Activated CD4-positive, alpha-beta T cell treated with anti-CD3 and anti-CD28 coated beads for 36 hours (primary cell): Measurements from ENCODE around the gene SERPINA1. TPM values are rescaled to one million over a fixed set of nuclear protein-coding genes. Genes with fewer than 3 reads are reported as not detected.

Experiments
- ATAC-seq: fragments of 200-7000 bp; cut with Tn5 transposase; one replicate; pipeline ENCODE4 v1.10.0; 2021; ENCODE audit warnings: mild to moderate bottlenecking, moderate library complexity
- CTCF ChIA-PET: fragments of 350-600 bp; sonication (Branson Sonifier 250); formaldehyde crosslinking; loops from one replicate; lab custom pipeline; 2021; ENCODE audit warnings: antibody characterized with exemption; lab: Charles Lee
- POLR2A ChIA-PET: fragments of 350-600 bp; sonication (Branson Sonifier 250); formaldehyde crosslinking; loops from one replicate; lab custom pipeline; 2021; ENCODE audit warnings: antibody characterized with exemption, inconsistent platforms; lab: Charles Lee
- DNase-seq: peaks from one replicate; pipeline ENCODE4 v3.0.0-alpha.2; 2020
- H3K27ac Mint-ChIP-seq: one replicate; pipeline ENCODE4 v1.8.0; 2021; ENCODE audit warnings: mixed read lengths
- H3K27me3 Mint-ChIP-seq: one replicate; pipeline ENCODE4 v1.8.0; 2021; ENCODE audit warnings: mixed read lengths
- H3K36me3 Mint-ChIP-seq: one replicate; pipeline ENCODE4 v1.8.0; 2021; ENCODE audit warnings: low read depth, mixed read lengths
- H3K4me1 Mint-ChIP-seq: one replicate; pipeline ENCODE4 v1.8.0; 2021; ENCODE audit warnings: mixed read lengths
- H3K4me3 Mint-ChIP-seq: one replicate; pipeline ENCODE4 v1.8.0; 2021; ENCODE audit warnings: mild to moderate bottlenecking, moderate library complexity, mixed read lengths
- H3K9me3 Mint-ChIP-seq: one replicate; pipeline ENCODE4 v1.8.0; 2021; ENCODE audit warnings: low read depth, mixed read lengths
- intact Hi-C, 2 experiments: fragments of 100-400 bp; cut with DNase I in 1 of 2; cut with micrococcal nuclease in 1 of 2; formaldehyde crosslinking; loops; one replicate each; pipeline versions ENCODE4 v1.14.2 to v1.15.1; 2022 to 2024; cut with DNase I, micrococcal nuclease
- total RNA-seq, 2 experiments: library from RNA; stranded (reverse); gene quantifications; one replicate each; pipeline ENCODE4 v1.2.3, GENCODE V29; 2021

SERPINA1 gene
- total RNA-seq, 2 experiments from 2014 or later = 102 to 140 TPM

- H3K4me3 Mint-ChIP-seq = no peak overlapping the region
- peaks cover 29% of the 10 kb centered on the region for H3K36me3 Mint-ChIP-seq
- no peak for DNase-seq
- ChIA-PET POLR2A (no interaction called here), CTCF (no interaction called here)
- H3K4me1 Mint-ChIP-seq = peaks cover 25% of the 10 kb centered on the region
- no peaks in the 10 kb centered on the region for H3K27me3 Mint-ChIP-seq
- intact Hi-C loops = no loop called here
- no peaks in the 10 kb centered on the region for H3K9me3 Mint-ChIP-seq
- ATAC-seq = no peak
- H3K27ac Mint-ChIP-seq = no peak overlapping the region
These were observed 4.6 kb downstream of the SERPINA1 start for GRCh38 chr14:94383777-94384176.

DNA sequence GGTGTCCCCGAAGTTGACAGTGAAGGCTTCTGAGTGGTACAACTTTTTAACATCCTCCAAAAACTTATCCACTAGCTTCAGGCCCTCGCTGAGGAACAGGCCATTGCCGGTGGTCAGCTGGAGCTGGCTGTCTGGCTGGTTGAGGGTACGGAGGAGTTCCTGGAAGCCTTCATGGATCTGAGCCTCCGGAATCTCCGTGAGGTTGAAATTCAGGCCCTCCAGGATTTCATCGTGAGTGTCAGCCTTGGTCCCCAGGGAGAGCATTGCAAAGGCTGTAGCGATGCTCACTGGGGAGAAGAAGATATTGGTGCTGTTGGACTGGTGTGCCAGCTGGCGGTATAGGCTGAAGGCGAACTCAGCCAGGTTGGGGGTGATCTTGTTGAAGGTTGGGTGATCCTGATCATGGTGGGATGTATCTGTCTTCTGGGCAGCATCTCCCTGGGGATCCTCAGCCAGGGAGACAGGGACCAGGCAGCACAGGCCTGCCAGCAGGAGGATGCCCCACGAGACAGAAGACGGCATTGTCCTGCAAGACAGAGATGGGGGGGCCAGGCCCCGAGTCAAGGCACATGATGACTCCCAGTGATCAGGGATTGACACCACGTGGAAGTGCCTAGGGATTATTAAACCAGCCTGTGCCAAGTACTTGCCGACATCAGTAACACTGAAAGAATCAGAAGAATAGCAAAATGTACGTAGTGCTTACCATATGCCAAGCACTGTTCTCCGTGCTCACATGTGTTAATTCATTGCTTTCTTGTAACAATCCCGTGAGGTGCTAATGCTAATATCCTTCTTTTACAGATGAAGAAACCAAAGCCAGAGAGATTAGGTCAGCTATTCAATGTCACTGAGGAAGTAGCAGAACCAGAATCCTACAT lies 5.4 kb downstream of the SERPINA1 start:
- intact Hi-C loops = no loop called here
- ChIA-PET CTCF (interaction anchor here (1.1 to 1.2 kb wide), 2 partner anchors 11 to 39 kb away, joined by 3 to 4 read pairs; no protein-coding TSS in a partner anchor), POLR2A (interaction anchor here (0.6 kb wide), 1 partner anchor 29 kb away, joined by 4 read pairs; no protein-coding TSS in a partner anchor)
- Mint-ChIP-seq H3K27ac (peak overlapping the region; percentile 16), H3K4me3 (no peak overlapping the region), H3K36me3 (peaks cover 32% of the 10 kb centered on the region), H3K4me1 (peaks cover 26% of the 10 kb centered on the region), H3K9me3 (no peaks in the 10 kb centered on the region), H3K27me3 (no peaks in the 10 kb centered on the region)
- DNase-seq = no peak
- no peak for ATAC-seq

DNA sequence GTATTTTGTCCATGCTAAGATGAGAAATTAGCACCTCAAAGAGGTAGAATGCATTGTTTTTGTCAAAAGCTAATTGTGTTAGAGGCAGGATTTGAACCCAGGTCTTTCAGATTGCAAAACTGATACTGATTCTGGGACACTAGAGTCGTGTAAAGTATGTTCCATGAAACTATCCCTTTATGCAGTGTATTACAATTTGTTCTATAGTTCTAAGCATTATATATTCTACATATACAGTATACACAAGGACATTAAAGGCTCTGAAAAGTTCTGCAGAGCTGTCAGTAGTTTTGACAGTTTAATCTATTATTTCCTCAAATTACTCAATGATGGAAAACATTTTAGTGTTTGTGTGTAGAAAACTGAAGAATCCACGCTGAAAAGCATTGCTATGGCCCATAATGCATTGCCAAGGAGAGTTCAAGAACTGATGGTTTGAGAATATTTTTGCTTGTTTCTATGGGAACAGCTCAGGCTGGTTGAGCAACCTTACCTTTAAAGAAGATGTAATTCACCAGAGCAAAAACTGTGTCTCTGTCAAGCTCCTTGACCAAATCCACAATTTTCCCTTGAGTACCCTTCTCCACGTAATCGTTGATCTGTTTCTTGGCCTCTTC lies 6.2 kb downstream of the SERPINA1 start:
- ATAC-seq (no peak), DNase-seq (no peak)
- ChIA-PET CTCF (interaction anchor here (1.1 to 1.6 kb wide), 3 partner anchors 8 to 40 kb away, joined by 3 to 4 read pairs (median 4); no protein-coding TSS in a partner anchor), POLR2A (interaction anchor here (0.6 to 1.3 kb wide), 3 partner anchors 8 to 30 kb away, joined by 3 to 5 read pairs (median 4); no protein-coding TSS in a partner anchor)
- H3K27me3 Mint-ChIP-seq = no peaks in the 10 kb centered on the region
- intact Hi-C loops = no loop called here
- no peaks in the 10 kb centered on the region for H3K9me3 Mint-ChIP-seq
- peak overlapping the region; percentile 64 for H3K27ac Mint-ChIP-seq
- H3K4me3 Mint-ChIP-seq = no peak overlapping the region
- peaks cover 36% of the 10 kb centered on the region for H3K36me3 Mint-ChIP-seq
- peaks cover 28% of the 10 kb centered on the region for H3K4me1 Mint-ChIP-seq

DNA sequence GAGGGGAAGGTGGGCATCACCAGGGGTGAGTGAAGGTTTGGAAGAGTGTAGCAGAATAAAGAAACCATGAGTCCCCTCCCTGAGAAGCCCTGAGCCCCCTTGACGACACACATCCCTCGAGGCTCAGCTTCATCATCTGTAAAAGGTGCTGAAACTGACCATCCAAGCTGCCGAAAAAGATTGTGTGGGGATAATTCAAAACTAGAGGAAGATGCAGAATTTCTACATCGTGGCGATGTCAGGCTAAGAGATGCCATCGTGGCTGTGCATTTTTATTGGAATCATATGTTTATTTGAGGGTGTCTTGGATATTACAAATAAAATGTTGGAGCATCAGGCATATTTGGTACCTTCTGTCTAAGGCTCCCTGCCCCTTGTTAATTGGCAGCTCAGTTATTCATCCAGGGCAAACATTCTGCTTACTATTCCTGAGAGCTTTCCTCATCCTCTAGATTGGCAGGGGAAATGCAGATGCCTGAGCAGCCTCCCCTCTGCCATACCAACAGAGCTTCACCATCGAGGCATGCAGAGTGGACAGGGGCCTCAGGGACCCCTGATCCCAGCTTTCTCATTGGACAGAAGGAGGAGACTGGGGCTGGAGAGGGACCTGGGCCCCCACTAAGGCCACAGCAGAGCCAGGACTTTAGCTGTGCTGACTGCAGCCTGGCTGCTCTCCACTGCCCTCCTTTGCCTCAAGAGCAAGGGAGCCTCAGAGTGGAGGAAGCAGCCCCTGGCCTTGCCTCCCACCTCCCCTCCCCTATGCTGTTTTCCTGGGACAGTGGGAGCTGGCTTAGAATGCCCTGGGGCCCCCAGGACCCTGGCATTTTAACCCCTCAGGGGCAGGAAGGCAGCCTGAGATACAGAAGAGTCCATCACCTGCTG lies 7.0 kb downstream of the SERPINA1 start:
- Mint-ChIP-seq H3K27ac (peak overlapping the region; percentile 87), H3K4me1 (peaks cover 36% of the 10 kb centered on the region), H3K9me3 (no peaks in the 10 kb centered on the region), H3K4me3 (no peak overlapping the region), H3K27me3 (no peaks in the 10 kb centered on the region), H3K36me3 (peaks cover 36% of the 10 kb centered on the region)
- DNase-seq (no peak), ATAC-seq (no peak)
- ChIA-PET POLR2A (interaction anchor here (0.8 to 1.3 kb wide), 2 partner anchors 9 to 11 kb away, joined by 3 to 5 read pairs; no protein-coding TSS in a partner anchor), CTCF (interaction anchor here (1.1 to 1.6 kb wide), 4 partner anchors 9 to 40 kb away, joined by 3 to 4 read pairs (median 4); no protein-coding TSS in a partner anchor)
- intact Hi-C loops = no loop called here

DNA sequence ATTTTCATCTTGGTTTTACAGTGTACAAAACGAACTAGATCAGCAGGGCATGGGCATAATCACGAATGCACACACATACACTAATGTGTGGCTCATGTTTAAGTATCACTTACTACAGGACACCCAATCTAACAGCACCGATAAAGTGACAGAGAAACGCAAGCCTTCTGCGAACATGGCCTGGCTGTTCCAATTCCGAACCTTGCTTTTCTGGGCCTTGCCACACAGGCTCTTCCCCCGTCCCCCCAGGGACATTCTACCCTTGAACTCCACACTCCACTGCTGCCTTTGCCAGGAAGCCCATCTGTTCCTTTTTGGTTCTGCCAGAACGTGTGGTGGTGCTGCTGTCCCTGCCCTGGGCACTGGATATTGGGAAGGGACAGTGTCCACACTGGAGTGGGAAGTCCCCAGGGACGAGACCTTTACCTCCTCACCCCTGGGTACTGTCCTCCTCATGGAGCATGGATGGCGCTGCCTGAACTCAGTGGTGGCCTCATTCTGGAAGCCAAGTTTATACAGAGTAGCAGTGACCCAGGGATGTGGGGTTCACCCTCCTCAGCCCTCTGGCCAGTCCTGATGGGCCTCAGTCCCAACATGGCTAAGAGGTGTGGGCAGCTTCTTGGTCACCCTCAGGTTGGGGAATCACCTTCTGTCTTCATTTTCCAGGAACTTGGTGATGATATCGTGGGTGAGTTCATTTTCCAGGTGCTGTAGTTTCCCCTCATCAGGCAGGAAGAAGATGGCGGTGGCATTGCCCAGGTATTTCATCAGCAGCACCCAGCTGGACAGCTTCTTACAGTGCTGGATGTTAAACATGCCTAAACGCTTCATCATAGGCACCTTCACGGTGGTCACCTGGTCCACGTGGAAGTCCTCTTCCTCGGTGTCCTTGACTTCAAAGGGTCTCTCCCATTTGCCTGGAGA lies 7.9 kb downstream of the SERPINA1 start:
- ChIA-PET POLR2A (interaction anchor here (1.0 to 1.3 kb wide), 4 partner anchors 8 to 34 kb away, joined by 3 to 8 read pairs (median 6); partner anchors contain the start of gene SERPINA1), CTCF (interaction anchor here (0.9 to 1.6 kb wide), 3 partner anchors 9 to 172 kb away, joined by 3 to 4 read pairs (median 3); no protein-coding TSS in a partner anchor)
- ATAC-seq = peak; percentile 37
- peaks cover 40% of the 10 kb centered on the region for H3K4me1 Mint-ChIP-seq
- no peaks in the 10 kb centered on the region for H3K9me3 Mint-ChIP-seq
- intact Hi-C loops = loop anchor here in 1 of 2 experiments (1.0 kb wide), 1 partner anchor 16 kb away; no protein-coding TSS in a partner anchor
- H3K27ac Mint-ChIP-seq = peak overlapping the region; percentile 87
- peak; percentile 60 for DNase-seq
- H3K27me3 Mint-ChIP-seq = no peaks in the 10 kb centered on the region
- H3K36me3 Mint-ChIP-seq = peaks cover 36% of the 10 kb centered on the region
- H3K4me3 Mint-ChIP-seq = no peak overlapping the region

- peaks cover 36% of the 10 kb centered on the region for H3K36me3 Mint-ChIP-seq
- H3K4me1 Mint-ChIP-seq = peaks cover 40% of the 10 kb centered on the region
- no peaks in the 10 kb centered on the region for H3K27me3 Mint-ChIP-seq
- POLR2A ChIA-PET = interaction anchor here (0.7 to 1.3 kb wide), 5 partner anchors 9 to 88 kb away, joined by 3 to 8 read pairs (median 5); partner anchors contain the start of gene SERPINA1
- ATAC-seq (peak; percentile 42), DNase-seq (no peak)
- no peaks in the 10 kb centered on the region for H3K9me3 Mint-ChIP-seq
- intact Hi-C loops = loop anchor here in 1 of 2 experiments (1.0 kb wide), 1 partner anchor 15 kb away; no protein-coding TSS in a partner anchor
- H3K4me3 Mint-ChIP-seq = peak overlapping the region; percentile 44
- CTCF ChIA-PET = interaction anchor here (0.6 to 1.0 kb wide), 3 partner anchors 11 to 342 kb away, joined by 3 to 5 read pairs (median 4); no protein-coding TSS in a partner anchor
- peak overlapping the region; percentile 87 for H3K27ac Mint-ChIP-seq
These were observed 8.8 kb downstream of the SERPINA1 start for GRCh38 chr14:94379291-94380224.

- H3K9me3 Mint-ChIP-seq = no peaks in the 10 kb centered on the region
- DNase-seq (no peak), ATAC-seq (no peak)
- peaks cover 40% of the 10 kb centered on the region for H3K4me1 Mint-ChIP-seq
- no peaks in the 10 kb centered on the region for H3K27me3 Mint-ChIP-seq
- H3K36me3 Mint-ChIP-seq = peaks cover 36% of the 10 kb centered on the region
- CTCF ChIA-PET = interaction anchor here (1.0 kb wide), 1 partner anchor 12 kb away, joined by 5 read pairs; no protein-coding TSS in a partner anchor
- intact Hi-C loops = no loop called here
- H3K27ac Mint-ChIP-seq = peak overlapping the region; percentile 87
- H3K4me3 Mint-ChIP-seq = peak overlapping the region; percentile 44
- POLR2A ChIA-PET = interaction anchor here (1.0 to 1.3 kb wide), 3 partner anchors 10 to 32 kb away, joined by 4 to 8 read pairs (median 5); partner anchors contain the start of gene SERPINA1
These were observed 9.7 kb downstream of the SERPINA1 start for GRCh38 chr14:94378527-94379290.

- ChIA-PET CTCF (no interaction called here), POLR2A (interaction anchor here (1.7 kb wide), 1 partner anchor 32 kb away, joined by 11 read pairs; no protein-coding TSS in a partner anchor)
- Mint-ChIP-seq H3K9me3 (no peaks in the 10 kb centered on the region), H3K27me3 (no peaks in the 10 kb centered on the region), H3K36me3 (peaks cover 33% of the 10 kb centered on the region), H3K4me1 (peaks cover 40% of the 10 kb centered on the region), H3K27ac (peak overlapping the region; percentile 56), H3K4me3 (no peak overlapping the region)
- intact Hi-C loops = no loop called here
- no peak for DNase-seq
- ATAC-seq = no peak
These were observed 10.4 kb downstream of the SERPINA1 start for GRCh38 chr14:94377866-94378470.
